A673 (cell line): Measurements from ENCODE around the gene MED12L.

Experiments used
- EZH2 ChIP-seq: fragments of 200-600 bp; sonication (generic); IDR thresholded peaks from 2 replicates; pipeline ENCODE4 v1.6.1; 2017; ENCODE audit warnings: borderline replicate concordance, low read depth, mild to moderate bottlenecking, mixed read lengths, antibody characterized with exemption, low read length; ENCODE audit not compliant: poor library complexity, severe bottlenecking
- TF ChIP-seq, protein P1 (sequence below): fragments of 300-800, 200-600 bp; sonication (generic); conservative IDR thresholded peaks from 2 replicates; pipeline ENCODE4 v1.5.1; 2017; ENCODE audit warnings: low read depth, mild to moderate bottlenecking, antibody characterized with exemption, low read length, moderate library complexity, mixed read lengths

DNA sequence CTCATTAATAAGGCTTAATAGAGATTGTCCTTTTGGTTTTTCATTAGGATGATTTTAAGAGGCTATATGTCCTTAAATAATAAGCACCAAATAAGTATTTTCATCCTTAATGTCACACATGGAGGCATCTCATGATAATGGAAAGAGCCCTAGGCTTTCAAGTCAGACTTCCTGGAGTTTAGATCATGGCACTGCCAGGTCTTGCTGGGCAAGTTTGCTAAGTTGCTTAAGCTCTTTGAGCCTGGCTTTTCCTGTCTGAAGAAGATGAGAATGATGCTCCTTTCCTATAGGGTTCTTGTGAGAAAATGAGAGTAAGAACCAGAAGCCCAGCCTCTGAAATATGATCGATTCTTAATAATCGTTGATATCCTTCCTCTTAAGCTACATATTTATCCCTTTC is 322.5 kb downstream of the MED12L start:
- TF ChIP-seq EZH2 = no peak
- TF ChIP-seq, protein P1, sequence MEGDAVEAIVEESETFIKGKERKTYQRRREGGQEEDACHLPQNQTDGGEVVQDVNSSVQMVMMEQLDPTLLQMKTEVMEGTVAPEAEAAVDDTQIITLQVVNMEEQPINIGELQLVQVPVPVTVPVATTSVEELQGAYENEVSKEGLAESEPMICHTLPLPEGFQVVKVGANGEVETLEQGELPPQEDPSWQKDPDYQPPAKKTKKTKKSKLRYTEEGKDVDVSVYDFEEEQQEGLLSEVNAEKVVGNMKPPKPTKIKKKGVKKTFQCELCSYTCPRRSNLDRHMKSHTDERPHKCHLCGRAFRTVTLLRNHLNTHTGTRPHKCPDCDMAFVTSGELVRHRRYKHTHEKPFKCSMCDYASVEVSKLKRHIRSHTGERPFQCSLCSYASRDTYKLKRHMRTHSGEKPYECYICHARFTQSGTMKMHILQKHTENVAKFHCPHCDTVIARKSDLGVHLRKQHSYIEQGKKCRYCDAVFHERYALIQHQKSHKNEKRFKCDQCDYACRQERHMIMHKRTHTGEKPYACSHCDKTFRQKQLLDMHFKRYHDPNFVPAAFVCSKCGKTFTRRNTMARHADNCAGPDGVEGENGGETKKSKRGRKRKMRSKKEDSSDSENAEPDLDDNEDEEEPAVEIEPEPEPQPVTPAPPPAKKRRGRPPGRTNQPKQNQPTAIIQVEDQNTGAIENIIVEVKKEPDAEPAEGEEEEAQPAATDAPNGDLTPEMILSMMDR = no peak
